Measurements from ENCODE around the gene MPHOSPH6.

GRCh38 chr16:82113741-82114140 is 56.3 kb downstream of the MPHOSPH6 start:
- TF ChIP-seq CTCF (conservative IDR thresholded peaks at IDR 0.05) (no peak), ZFX (IDR thresholded peaks at IDR 0.05) (no peak)

Data from C4-2B (cell line).